HK-2 (cell line): ENCODE results near the gene IGSF23.
A peak's percentile ranks its signal among the peaks of the same experiment; 100 is the strongest.

Experiments used
- DNase-seq: peaks from one replicate; pipeline ENCODE4 v3.0.0-alpha.2; 2018; ENCODE audit not compliant: unreplicated experiment

The IGSF23 gene, protein sequence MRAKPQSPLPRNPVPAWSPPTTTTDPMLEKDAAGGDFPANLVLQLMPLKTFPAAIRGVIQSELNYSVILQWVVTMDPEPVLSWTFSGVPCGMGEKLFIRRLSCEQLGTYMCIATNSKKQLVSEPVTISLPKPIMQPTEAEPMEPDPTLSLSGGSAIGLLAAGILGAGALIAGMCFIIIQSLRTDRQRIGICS

GRCh38 chr19:44613295-44614178 is at the start of gene IGSF23:
Gene IGSF23 (plus strand): TSS chr19:44613563. CDS start chr19:44613646, 83 bp downstream.
- DNase-seq = no peak

GRCh38 chr19:44566984-44567383 is 46.4 kb upstream of the IGSF23 start:
- DNase-seq = no peak

DNA sequence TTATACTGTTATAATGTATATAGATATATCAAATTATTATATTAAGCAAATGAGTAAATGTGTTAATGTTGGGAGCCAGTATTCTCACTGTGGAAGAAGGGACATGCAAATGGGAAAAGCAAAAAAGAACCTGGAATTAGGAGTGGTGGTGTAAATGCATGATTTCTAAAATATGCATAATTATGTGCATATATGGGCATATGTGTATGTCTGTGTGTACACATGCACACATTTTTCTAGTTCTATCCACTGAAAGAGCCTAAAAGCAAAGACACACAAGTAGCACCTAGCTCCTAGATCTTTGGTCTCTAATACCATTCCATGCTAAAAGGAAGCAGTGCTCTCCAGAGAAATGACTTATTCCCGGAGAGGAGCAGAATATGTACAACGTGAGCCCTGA is 45.6 kb upstream of the IGSF23 start:
- no peak for DNase-seq

- DNase-seq = no peak
These were observed 42.8 kb upstream of the IGSF23 start for GRCh38 chr19:44570603-44570983.

DNA sequence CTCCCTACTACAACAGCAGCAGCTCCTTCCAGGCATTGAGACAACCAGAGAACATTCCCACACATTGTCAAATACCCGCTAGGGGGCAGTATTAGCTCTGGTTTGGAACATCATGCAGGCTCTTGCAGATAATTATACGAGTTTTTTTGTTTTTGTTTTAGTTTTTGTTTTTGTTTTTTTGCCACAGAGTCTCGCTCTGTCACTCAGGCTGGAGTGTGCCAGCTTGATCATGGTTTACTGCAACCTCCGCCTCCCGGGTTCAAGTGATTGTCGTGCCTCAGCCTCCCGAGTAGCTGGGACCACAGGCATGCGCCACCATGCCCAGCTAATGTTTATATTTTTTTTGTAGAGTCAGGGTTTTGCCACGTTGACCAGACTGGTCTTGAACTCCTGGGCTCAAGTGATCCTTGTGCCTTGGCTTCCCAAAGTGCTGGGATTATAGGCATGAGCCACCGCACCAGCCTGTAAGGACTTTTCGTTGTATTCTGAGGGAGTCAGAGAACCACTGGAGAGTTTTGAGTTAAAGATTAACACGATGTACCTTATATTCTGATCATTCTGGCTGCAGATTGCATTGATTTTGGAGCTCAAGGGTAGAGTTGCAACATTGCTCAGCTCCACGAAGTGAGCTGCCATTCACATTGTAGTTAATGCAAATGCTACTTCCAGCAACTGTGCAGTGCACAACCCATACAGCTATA is 42.2 kb upstream of the IGSF23 start:
- DNase-seq = peak; percentile 72

DNA sequence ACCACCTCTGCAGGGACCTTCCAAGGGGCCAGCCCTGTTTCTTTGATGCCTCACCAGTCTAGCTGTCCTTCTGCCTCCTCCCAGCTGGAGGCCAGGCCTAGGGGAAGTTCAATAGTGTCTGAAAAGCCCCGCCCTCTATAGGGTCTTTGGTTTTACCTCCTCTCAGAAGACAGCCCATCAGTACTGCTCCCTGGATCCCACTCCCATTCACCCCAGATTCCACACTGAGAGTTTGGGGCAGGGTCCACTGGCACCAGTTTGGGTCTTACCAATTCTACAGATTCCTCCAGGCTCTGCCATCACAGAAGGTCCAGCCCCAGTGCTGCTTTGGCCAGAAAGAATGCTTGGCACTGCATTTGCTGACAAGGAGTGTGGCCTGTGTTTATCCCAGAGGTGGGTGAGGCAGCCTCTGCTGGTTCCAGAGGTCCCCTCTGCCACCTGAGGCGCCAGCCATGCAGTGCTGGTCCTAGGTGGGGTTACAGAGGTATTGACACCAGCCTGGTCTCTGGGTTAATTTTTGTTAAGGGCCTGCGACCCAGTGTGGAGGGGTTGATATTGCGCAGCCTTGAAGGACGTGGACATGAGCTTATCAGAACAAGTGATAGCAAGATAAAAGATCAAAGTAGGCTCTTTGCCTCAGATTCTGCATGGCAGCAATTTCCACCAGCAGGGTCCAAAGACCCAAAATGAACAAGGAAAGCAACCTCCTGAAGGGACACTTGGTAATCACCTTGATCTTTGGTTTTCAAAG is 41.4 kb upstream of the IGSF23 start:
- no peak for DNase-seq

GRCh38 chr19:44572581-44572900 is 40.8 kb upstream of the IGSF23 start:
- no peak for DNase-seq

- DNase-seq = no peak
These were observed 40.2 kb upstream of the IGSF23 start for GRCh38 chr19:44573183-44573582.

- no peak for DNase-seq
These were observed 39.7 kb upstream of the IGSF23 start for GRCh38 chr19:44573627-44574026.

DNA sequence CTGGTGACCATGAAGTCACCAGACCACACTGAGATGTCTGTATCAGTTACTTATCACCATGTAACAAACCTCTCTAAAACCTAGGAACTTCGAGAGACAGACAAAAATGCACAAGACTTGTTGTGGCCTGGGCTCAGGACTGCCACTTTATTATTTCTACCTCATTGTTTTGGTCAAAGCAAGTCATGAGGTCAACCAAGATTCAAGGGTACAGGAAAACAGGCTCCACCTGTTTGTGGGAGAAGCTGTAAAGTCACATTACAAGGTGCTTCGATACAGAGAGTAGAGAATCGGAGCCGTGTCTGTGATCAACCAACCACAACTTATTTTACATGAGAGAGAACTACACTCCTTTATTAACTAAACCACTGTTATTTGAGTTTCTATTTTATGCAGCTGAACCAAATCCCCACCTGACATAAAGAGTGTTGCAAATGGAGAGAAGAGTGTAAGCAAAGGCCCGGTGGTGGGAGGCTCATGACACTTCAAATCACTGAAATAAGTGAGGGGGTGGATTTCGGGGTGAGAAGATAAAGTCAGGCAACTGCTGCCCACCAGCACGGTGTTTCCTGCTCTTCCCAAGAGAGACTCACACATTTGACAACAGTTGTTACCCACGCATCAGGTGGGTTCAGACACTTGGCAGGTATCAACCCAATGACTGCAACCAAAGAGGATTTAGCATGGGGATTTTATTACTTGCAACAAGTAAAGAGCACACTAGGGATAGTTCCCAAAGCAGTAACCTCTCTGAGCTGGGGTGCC is 39.0 kb upstream of the IGSF23 start:
- DNase-seq = no peak

DNA sequence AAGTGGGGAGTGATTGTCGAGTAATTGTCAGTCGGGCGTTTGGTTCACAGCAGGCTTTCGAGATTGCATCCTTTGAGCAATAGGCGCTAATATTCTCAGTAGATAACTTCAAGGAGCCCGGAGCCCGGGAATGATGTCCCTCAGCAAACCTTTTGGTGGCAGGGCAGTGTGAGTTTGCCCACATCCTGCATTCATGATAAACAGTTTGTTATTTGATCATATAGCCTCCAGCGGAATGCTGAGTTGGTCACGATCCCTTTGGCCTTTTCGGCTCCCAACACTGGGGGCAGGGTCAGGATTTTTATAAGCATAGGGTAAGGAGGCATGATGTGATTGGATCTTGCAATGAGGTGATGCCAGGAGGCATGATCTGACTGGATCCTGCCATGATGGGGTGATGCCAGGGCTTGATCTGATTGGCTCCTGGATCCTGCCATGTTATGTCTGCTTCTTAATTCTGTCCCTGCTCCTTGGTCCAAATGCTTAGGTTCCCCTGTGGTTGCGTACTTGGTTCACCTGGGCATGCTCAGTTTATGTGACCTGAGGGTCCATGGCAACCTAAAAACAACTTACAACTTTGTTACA is 38.2 kb upstream of the IGSF23 start:
- no peak for DNase-seq

- DNase-seq = no peak
These were observed 36.4 kb upstream of the IGSF23 start for GRCh38 chr19:44576843-44577565.

GRCh38 chr19:44577566-44577874 is 35.8 kb upstream of the IGSF23 start:
- no peak for DNase-seq

DNA sequence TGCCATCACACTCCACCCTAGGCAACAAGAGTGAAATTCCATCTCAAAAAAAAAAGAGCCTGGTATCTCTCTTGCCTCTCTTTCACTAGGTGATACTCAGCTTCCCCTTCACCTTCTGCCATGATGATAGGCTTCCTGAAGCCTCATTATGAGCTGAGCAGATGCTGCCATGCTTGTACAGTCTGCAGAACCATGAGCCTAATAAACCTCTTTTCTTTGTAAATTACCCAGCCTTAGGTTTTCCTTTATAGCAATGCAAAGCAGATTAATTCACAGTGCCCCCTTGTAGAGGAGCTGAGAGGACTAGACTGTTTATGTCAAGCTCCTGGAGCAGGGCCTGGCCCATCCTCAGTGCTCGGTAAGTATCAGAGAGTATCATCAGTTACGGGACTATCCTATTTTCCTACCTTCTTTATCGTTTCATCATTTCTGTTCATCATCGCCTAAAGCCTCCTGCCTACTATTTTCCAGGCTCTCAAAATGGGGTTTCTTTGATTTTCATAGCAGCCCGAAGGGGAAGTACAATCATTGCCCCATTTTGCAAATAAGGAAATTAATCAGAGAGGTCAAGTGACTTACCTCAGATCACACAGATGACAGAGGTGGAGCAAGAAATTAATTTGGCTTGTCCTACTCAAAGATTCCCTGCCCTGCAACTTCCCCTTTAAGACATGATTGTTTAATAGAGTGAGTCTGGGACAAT is 33.5 kb upstream of the IGSF23 start:
- no peak for DNase-seq

- no peak for DNase-seq
These were observed 32.9 kb upstream of the IGSF23 start for GRCh38 chr19:44580366-44580895.

- DNase-seq = no peak
These were observed 32.1 kb upstream of the IGSF23 start for GRCh38 chr19:44581288-44581687.

DNA sequence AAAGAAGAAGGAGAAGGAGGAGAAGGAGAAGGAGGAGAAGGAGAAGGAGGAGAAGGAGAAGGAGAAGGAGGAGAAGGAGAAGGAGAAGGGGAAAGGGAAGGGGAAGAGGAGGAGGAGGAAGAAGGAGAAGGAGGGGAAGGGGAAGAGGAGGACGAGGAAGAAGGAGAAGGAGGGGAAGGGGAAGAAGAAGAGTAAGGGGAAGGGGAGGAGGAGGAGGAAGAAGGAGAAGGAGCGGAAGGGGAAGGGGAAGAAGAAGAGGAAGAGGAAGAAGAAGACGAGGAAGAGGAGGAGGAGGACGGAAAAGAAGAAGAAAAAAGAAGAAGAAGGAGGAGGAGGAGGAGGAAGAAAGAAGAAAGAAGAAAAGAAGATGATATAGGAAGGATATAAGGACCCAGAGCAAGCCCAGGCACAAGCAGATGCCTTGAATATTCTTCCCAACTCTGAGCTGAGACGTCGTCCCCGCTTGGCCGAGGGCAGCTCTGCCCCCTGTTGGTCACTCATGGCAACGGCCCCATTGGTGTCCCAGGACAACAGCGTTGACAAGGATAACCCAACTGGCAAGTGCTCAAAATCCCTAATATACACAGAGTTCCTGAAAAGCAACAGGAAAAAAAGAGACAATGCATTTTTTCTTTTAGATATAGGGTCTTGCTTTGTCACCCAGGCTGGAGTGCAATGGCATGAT is 30.6 kb upstream of the IGSF23 start:
- no peak for DNase-seq

- DNase-seq = no peak
These were observed 27.8 kb upstream of the IGSF23 start for GRCh38 chr19:44585371-44586133.
